Coronary artery (tissue), 2 donors: Measurements from ENCODE around the gene CBLB.

Source experiments
- DNase-seq: peaks from one replicate; pipeline ENCODE4 v3.0.0-alpha.2; 2017; ENCODE audit warnings: low spot score
- H3K27ac ChIP-seq, 2 donors: fragments of 200-600 bp; sonication (generic); one replicate each; pipeline ENCODE4 v1.5.1; 2016 to 2019
- H3K4me3 ChIP-seq: fragments of 200-600 bp; sonication (generic); 2 replicates; pipeline ENCODE4 v1.5.1; 2016; ENCODE audit warnings: mild to moderate bottlenecking, moderate library complexity
- CTCF ChIP-seq: fragments of 200-600 bp; sonication (generic); IDR thresholded peaks from one replicate; pipeline ENCODE4 v1.5.1; 2019; ENCODE audit warnings: antibody characterized with exemption

Gene CBLB

GRCh38 chr3:105906836-105907235 lies 38.0 kb upstream of the CBLB start:
- DNase-seq, result peak; percentile 80
- peak overlapping the region; percentile 69 to 81 for H3K27ac ChIP-seq
- no peak for TF ChIP-seq CTCF

GRCh38 chr3:105906345-105906744 lies 37.5 kb upstream of the CBLB start:
- TF ChIP-seq CTCF, result no peak
- no peak for DNase-seq
- peak overlapping the region; percentile 69 to 81 for H3K27ac ChIP-seq
- no peak overlapping the region for H3K4me3 ChIP-seq

More at GRCh38 chr3:105906836-105907235, 38.0 kb upstream of the CBLB start:
- H3K4me3 ChIP-seq, result no peak overlapping the region

- no peak for DNase-seq
- Histone ChIP-seq H3K27ac (peak overlapping the region in 1 of 2 donors; percentile 69), H3K4me3 (no peak overlapping the region)
- no peak for TF ChIP-seq CTCF
Observed at GRCh38 chr3:105905328-105905727, 36.5 kb upstream of the CBLB start.

GRCh38 chr3:105904678-105905284 lies 36.0 kb upstream of the CBLB start:
- no peak for TF ChIP-seq CTCF
- no peak overlapping the region for H3K4me3 ChIP-seq
- H3K27ac ChIP-seq, result no peak overlapping the region
- no peak for DNase-seq

- no peak for TF ChIP-seq CTCF
- no peak for DNase-seq
- H3K27ac ChIP-seq, result no peak overlapping the region
Observed at GRCh38 chr3:105904251-105904650, 35.4 kb upstream of the CBLB start.

GRCh38 chr3:105899516-105899915 lies 30.7 kb upstream of the CBLB start:
- TF ChIP-seq CTCF, result no peak
- DNase-seq, result no peak

More at GRCh38 chr3:105904251-105904650, 35.4 kb upstream of the CBLB start:
- no peak overlapping the region for H3K4me3 ChIP-seq

GRCh38 chr3:105891101-105891500 lies 22.3 kb upstream of the CBLB start:
- H3K27ac ChIP-seq, result no peak overlapping the region
- DNase-seq, result no peak
- H3K4me3 ChIP-seq, result no peak overlapping the region
- TF ChIP-seq CTCF, result no peak

More at GRCh38 chr3:105899516-105899915, 30.7 kb upstream of the CBLB start:
- H3K4me3 ChIP-seq, result no peak overlapping the region
- H3K27ac ChIP-seq, result no peak overlapping the region
